RCC 7860 (cell line): Measurements from ENCODE around the gene RTF1.
"Not testable (repeated sequence)": the region's sequence is repeated elsewhere in the genome, so short reads cannot be mapped to it uniquely, and the experiment has no call there.

Experiments used
- DNase-seq: peaks from one replicate; pipeline ENCODE4 v3.0.0-alpha.2; 2015; ENCODE audit warnings: low spot score
- FAIRE-seq: peaks from 2 replicates; lab custom pipeline; 2012; peaks lifted over from hg19 to GRCh38; lab: Jason Lieb, UNC

Gene RTF1

GRCh38 chr15:41435037-41435786 lies 18.3 kb downstream of the RTF1 start:
- FAIRE-seq (no peak), DNase-seq (no peak)

DNA sequence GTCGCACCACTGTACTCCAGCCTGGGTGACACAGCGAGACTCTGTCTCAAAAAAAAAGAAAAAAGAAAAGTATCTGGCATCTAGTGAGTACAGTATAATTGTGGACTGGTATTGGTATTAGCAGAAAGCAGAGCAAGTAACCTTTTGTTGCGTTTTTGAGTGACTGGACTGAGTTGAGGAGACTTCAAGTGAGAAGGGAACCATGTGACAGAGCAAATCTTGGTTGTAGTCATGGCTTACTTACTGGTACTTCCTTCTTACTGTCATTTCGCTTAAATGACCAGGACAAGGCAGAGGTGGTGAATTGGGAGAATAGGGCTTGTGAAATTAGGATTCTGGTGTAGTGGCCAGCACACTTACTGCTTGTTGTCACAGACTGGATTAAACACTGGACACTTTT lies 20.6 kb downstream of the RTF1 start:
- DNase-seq (no peak), FAIRE-seq (no peak)

- DNase-seq (no peak), FAIRE-seq (no peak)
Measured at GRCh38 chr15:41438206-41438605, 21.3 kb downstream of the RTF1 start.

DNA sequence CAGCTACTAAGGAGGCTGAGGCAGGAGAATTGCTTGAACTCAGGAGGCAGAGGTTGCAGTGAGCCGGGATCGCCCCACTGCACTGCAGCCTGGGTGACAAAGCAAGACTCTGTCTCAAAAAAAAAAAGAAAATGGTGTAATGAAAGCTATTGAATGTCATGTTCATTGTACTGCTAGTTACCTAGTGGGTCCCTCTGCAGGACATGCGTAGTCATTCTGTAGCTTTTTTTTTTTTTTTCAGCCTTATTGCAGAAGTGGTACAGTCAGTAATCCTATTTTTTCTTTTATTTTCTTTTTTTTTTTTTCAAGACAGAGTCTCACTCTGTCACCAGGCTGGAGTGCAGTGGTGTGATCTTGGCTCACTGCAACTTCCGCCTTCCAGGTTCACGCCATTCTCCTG lies 21.9 kb downstream of the RTF1 start:
- DNase-seq, FAIRE-seq: not testable (repeated sequence)

GRCh38 chr15:41443275-41443674 lies 26.4 kb downstream of the RTF1 start:
- DNase-seq (no peak), FAIRE-seq (no peak)

DNA sequence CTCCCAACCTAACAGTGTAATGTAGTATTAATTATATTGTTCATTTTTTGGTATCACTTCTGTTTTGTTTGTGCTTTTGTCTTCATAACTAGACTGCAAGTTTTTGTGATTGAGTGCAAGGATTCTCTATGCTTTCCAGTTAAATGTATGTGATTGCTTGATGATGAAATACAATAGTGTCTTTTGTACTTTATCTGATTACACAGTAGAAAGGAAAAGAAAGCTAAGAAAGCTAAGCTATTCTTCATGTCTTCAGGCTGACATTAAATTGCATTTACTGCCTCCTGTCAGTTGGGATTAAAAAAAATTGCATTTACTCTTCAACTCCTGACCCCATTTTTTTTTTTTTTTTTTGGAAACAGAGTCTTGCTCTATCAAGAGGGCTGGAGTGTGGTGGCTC lies 28.5 kb downstream of the RTF1 start:
- DNase-seq (no peak), FAIRE-seq (no peak)

DNA sequence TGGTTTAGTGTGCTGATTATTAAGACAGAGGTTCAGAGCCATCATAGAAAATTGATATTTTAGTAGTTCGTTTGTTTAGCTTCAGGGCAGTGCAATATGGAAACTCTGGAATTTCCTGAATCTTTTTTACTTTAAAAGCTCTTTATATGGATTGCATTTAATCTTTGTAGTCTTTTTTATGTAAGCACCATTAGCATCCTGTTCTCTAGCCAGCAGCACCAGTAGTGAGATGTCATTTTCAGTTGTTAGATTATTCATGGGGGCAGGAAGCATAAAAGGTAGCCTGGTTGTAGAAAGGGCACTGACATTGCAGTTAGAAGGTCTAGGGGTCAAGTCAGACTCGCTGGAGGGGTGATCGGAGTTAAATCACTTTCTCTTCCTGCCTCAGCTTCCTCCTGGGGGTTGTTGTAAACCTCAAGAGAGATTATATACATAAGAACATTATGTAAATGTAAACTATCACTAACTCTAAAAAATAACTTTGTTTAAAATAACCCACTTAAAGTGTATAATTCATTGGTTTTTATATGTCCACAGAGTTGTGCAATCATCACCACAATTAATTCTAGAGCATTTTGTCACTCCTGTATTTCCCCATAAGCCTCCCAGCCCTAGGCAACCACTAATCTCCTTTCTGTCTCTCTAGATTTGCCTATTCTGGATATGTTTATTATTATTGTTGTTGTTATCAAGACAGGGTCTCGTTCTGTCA lies 45.3 kb downstream of the RTF1 start:
- no peak for FAIRE-seq
- no peak for DNase-seq

GRCh38 chr15:41464889-41465580 lies 48.1 kb downstream of the RTF1 start:
- DNase-seq (no peak), FAIRE-seq (no peak)

- peak; percentile 36 for DNase-seq
- peak; percentile 34 for FAIRE-seq
Measured at GRCh38 chr15:41465822-41466421, 49.0 kb downstream of the RTF1 start.

GRCh38 chr15:41466711-41467110 lies 49.8 kb downstream of the RTF1 start:
- no peak for DNase-seq
- FAIRE-seq, result no peak

GRCh38 chr15:41469644-41470043 lies 52.7 kb downstream of the RTF1 start:
- FAIRE-seq, result not testable (repeated sequence)

GRCh38 chr15:41473418-41473817 lies 56.5 kb downstream of the RTF1 start:
- DNase-seq, result no peak
- no peak for FAIRE-seq

More at GRCh38 chr15:41469644-41470043, 52.7 kb downstream of the RTF1 start:
- not testable (repeated sequence) for DNase-seq

GRCh38 chr15:41474436-41474835 lies 57.5 kb downstream of the RTF1 start:
- FAIRE-seq, result no peak

DNA sequence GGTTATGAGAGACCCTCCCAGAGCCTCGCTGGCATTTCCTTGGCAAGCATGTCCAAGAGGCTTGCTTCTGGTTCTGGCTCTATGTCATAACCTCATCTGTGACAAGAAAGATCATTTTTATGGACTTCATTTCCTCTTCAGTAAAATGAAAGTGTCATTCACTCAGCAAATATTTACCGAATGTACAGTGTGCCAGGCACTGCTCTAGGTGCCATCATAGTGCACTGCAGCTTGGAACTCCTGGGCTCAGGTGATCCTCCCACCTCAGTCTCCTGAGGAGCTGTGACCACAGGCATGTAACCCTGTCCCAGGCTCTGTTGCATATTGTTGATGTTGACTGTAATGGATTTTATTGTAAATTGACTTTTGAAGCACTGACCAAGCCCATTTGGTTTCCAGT lies 58.0 kb downstream of the RTF1 start:
- DNase-seq (no peak), FAIRE-seq (no peak)

More at GRCh38 chr15:41474436-41474835, 57.5 kb downstream of the RTF1 start:
- DNase-seq, result no peak

DNA sequence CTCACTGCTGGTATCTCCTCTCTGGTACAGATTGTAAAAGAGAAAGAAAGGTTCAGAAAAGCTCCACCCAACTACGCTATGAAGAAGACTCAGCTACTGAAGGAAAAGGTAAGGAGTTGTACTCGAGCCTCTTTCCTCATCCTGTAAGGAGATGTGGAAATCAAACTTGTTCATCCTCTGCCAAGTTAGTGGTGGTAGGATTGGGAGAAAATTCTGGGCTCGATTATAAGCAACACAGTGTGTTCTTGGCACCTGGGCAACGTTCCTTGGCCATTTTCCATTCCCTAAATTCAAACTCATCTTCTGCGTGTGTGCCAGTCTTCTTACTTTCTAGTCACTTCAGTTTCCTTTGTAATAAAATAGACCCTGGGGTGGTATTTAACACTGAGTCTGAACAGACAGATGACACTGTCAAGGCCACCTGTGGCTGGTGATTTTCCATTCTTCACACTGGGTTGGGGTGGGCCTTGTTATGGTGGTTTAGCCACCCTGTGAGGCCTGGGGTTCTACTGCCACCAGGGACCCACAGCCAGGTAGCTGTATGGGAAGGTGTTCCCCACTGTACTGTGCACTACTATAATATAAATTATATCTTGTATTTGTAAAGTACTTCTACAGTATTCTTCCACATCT lies 59.6 kb downstream of the RTF1 start:
- FAIRE-seq (no peak), DNase-seq (no peak)

DNA sequence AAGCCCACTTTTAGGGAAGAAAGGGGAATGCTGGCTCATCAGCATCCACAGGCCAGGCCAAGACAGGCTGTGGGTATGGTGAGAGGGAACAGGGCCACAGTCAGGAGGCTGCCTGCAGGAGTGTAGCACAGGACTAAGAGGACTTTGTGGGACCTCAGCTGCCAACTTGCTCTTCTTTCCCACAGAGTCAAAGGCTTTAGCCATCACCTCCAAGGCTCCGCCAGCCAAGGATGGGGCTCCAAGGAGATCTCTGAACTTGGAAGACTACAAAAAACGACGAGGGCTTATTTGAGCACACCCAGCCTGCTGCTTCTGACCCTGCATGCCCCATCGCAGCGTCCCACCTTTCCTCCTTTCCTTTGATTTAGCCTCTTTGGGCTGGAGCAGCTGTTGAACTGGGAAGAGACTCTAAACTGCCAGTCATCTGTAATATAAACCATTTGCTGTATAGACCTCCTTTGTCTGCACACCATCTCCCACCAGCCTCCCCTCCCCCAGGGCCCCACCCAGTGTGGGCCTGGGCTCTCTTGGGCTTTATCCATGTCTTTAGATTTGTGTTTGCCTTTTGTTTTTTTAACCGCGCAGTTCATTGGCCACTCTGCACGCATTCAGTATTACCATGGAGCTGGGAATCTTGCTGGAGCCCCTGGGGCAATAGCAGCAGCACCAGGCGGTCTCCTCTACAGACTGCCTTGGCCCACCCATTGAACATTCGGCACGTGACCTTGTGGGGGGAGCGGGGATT lies 63.7 kb downstream of the RTF1 start:
- no peak for FAIRE-seq
- no peak for DNase-seq

GRCh38 chr15:41482110-41482877 lies 65.4 kb downstream of the RTF1 start:
- FAIRE-seq, result no peak
- DNase-seq, result no peak

GRCh38 chr15:41483115-41483514 lies 66.2 kb downstream of the RTF1 start:
- DNase-seq (no peak), FAIRE-seq (no peak)

DNA sequence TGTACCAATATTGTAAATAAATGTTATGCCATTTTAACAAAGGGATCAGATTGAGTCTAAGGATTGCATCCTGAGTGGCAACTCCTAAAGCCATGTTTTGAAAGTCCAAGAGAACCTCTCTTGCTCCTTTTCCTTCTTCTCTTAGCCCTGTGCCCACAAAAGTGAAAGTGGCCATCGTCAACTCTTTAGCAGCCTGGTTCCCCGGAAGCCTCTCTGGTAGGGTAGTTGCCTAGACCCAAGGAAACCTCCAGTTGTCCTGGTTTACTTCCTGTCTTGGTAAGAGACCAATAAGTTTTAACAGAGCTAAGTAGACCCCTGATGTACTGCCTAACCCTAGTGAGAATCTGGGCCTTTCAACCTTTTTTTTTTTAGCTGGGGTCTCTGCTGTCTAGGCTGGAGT lies 66.6 kb downstream of the RTF1 start:
- no peak for DNase-seq
- FAIRE-seq, result no peak
